Brain microvascular endothelial cell (primary cell): Measurements from ENCODE around the gene SLC46A1.

ENCODE experiments used
- DNase-seq: peaks from one replicate; pipeline ENCODE4 v3.0.0-alpha.2; 2020
- H3K27ac ChIP-seq: fragments of 250-450 bp; sonication (Bioruptor Pico); 2 replicates; pipeline ENCODE4 v1.5.1; 2020; ENCODE audit warnings: mild to moderate bottlenecking, moderate library complexity
- H3K27me3 ChIP-seq: fragments of 250-450 bp; sonication (Bioruptor Pico); replicated peaks from 2 replicates; pipeline ENCODE4 v1.5.1; 2020; ENCODE audit warnings: mild to moderate bottlenecking
- H3K36me3 ChIP-seq: fragments of 250-450 bp; sonication (Bioruptor Pico); replicated peaks from 2 replicates; pipeline ENCODE4 v1.5.1; 2020; ENCODE audit warnings: mild to moderate bottlenecking
- H3K4me3 ChIP-seq: 2 replicates; pipeline ENCODE4 v1.5.1; 2011; ENCODE audit warnings: low read depth, mild to moderate bottlenecking, control low read depth, low read length, moderate library complexity
- CTCF ChIP-seq: IDR thresholded peaks from 2 replicates; pipeline ENCODE4 v1.5.1; 2011; ENCODE audit warnings: low read depth, mild to moderate bottlenecking, moderate library complexity, low read length, control low read depth, inconsistent platforms; ENCODE audit errors: missing control alignments
- in situ Hi-C: cut with HindIII; loops from 2 replicates; pipeline ENCODE4 v1.10.0; 2017; ENCODE audit warnings: low sequenced_read_pairs, low pct_ligation_motif_present

SLC46A1 gene

GRCh38 chr17:28385406-28385805, 20.6 kb downstream of the SLC46A1 start:
- no peak for DNase-seq
- Histone ChIP-seq H3K27ac (no peak overlapping the region), H3K4me3 (no peak overlapping the region), H3K36me3 (no peaks in the 10 kb centered on the region), H3K27me3 (peaks cover 6% of the 10 kb centered on the region)
- in situ Hi-C loops, result no loop called here
- no peak for TF ChIP-seq CTCF

DNA sequence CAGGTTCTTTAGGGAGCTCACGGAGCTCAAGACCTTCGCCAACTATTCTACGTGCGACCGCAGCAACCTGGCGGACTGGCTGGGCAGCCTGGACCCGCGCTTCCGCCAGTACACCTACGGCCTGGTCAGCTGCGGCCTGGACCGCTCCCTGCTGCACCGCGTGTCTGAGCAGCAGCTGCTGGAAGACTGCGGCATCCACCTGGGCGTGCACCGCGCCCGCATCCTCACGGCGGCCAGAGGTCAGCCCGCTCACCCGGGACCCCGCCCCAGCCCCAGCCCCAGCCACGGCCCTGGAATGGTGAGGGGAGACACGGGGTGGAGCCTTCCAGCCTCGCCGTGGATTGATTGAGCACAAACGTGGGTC, 21.0 kb downstream of the SLC46A1 start:
- Histone ChIP-seq H3K36me3 (no peaks in the 10 kb centered on the region), H3K27ac (no peak overlapping the region), H3K27me3 (peaks cover 6% of the 10 kb centered on the region), H3K4me3 (no peak overlapping the region)
- no peak for TF ChIP-seq CTCF
- DNase-seq, result no peak
- in situ Hi-C loops, result no loop called here

- no peaks in the 10 kb centered on the region for H3K36me3 ChIP-seq
- no peak overlapping the region for H3K4me3 ChIP-seq
- H3K27ac ChIP-seq, result no peak overlapping the region
- in situ Hi-C loops, result no loop called here
- DNase-seq, result no peak
- H3K27me3 ChIP-seq, result peaks cover 6% of the 10 kb centered on the region
- TF ChIP-seq CTCF, result no peak
These were observed 21.6 kb downstream of the SLC46A1 start for GRCh38 chr17:28384281-28385036.

DNA sequence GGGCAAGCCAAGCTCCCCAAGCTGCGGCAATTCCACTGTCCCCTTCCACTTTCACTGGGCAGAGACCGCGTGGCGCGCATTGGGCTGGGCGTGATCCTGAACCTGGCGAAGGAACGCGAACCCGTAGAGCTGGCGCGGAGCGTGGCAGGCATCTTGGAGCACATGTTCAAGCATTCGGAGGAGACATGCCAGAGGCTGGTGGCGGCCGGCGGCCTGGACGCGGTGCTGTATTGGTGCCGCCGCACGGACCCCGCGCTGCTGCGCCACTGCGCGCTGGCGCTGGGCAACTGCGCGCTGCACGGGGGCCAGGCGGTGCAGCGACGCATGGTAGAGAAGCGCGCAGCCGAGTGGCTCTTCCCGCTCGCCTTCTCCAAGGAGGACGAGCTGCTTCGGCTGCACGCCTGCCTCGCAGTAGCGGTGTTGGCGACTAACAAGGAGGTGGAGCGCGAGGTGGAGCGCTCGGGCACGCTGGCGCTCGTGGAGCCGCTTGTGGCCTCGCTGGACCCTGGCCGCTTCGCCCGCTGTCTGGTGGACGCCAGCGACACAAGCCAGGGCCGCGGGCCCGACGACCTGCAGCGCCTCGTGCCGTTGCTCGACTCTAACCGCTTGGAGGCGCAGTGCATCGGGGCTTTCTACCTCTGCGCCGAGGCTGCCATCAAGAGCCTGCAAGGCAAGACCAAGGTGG, 24.7 kb downstream of the SLC46A1 start:
- Histone ChIP-seq H3K4me3 (no peak overlapping the region), H3K36me3 (no peaks in the 10 kb centered on the region), H3K27me3 (peaks cover 6% of the 10 kb centered on the region), H3K27ac (no peak overlapping the region)
- DNase-seq, result no peak
- peak; percentile 47 for TF ChIP-seq CTCF
- in situ Hi-C loops, result no loop called here

GRCh38 chr17:28379814-28380801, 25.9 kb downstream of the SLC46A1 start:
- Histone ChIP-seq H3K4me3 (no peak overlapping the region), H3K36me3 (no peaks in the 10 kb centered on the region), H3K27ac (no peak overlapping the region), H3K27me3 (peaks cover 6% of the 10 kb centered on the region)
- TF ChIP-seq CTCF, result no peak
- in situ Hi-C loops, result no loop called here
- DNase-seq, result no peak
